ENCODE results near the gene PLA2G4B.
A peak's percentile ranks its signal among the peaks of the same experiment; 100 is the strongest.

The PLA2G4B gene, protein sequence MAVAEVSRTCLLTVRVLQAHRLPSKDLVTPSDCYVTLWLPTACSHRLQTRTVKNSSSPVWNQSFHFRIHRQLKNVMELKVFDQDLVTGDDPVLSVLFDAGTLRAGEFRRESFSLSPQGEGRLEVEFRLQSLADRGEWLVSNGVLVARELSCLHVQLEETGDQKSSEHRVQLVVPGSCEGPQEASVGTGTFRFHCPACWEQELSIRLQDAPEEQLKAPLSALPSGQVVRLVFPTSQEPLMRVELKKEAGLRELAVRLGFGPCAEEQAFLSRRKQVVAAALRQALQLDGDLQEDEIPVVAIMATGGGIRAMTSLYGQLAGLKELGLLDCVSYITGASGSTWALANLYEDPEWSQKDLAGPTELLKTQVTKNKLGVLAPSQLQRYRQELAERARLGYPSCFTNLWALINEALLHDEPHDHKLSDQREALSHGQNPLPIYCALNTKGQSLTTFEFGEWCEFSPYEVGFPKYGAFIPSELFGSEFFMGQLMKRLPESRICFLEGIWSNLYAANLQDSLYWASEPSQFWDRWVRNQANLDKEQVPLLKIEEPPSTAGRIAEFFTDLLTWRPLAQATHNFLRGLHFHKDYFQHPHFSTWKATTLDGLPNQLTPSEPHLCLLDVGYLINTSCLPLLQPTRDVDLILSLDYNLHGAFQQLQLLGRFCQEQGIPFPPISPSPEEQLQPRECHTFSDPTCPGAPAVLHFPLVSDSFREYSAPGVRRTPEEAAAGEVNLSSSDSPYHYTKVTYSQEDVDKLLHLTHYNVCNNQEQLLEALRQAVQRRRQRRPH

DNA sequence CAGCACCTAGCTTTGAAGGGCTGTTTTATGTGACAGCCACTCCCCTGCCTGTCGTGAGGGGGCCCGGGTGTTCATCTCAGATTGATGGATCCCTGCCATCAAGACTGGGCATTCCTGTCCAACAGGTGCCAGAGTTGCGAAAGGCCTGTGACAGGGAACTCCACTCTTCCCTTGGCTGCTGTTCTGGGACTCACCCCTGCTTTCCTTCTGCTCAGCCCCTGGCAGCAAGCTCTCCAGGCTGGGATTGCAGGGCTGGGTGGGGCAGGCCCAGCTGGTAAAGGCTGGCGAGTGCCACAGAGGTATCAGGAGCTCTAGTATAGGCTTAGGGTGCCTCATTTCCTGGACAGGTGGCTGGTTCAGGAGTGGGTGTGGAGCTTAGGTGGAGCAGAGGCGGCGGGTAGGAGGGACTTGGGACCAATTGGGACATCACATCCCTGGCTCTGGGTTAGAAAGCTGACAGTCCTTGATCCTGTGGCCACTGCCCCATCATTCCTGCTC lies at the start of gene PLA2G4B:
PLA2G4B (plus strand) TSS at position 448 of the 498 bp plus-strand sequence. CDS start 67 bp downstream, outside the sequence.
- DNase-seq (ENCODE audit: low spot score) = no peak

GRCh38 chr15:41789236-41789635 lies 49.4 kb upstream of the PLA2G4B start:
- DNase-seq (ENCODE audit: low spot score) = no peak

DNA sequence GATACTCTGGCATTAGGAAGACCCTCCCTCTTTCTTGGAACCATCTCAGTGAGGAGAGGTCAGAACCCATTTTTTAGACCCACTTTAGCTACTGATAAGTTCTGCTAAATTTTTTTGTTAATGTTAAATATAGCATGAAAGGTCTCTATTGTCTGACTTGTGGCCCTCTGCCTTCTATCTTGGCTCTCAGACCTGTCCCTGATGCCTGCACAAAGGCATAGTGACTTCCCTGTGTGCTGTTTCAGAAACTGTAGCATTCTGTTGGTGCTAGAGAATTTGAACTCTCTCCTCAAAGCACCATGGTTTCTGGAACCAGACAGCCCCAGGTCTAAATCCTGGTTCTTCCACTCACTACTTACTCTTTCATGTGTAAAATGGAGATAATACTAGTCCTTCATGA lies 49.0 kb upstream of the PLA2G4B start:
- no peak for DNase-seq (ENCODE audit: low spot score)

- no peak for DNase-seq (ENCODE audit: low spot score)
These were observed 48.5 kb upstream of the PLA2G4B start for GRCh38 chr15:41790169-41790568.

DNA sequence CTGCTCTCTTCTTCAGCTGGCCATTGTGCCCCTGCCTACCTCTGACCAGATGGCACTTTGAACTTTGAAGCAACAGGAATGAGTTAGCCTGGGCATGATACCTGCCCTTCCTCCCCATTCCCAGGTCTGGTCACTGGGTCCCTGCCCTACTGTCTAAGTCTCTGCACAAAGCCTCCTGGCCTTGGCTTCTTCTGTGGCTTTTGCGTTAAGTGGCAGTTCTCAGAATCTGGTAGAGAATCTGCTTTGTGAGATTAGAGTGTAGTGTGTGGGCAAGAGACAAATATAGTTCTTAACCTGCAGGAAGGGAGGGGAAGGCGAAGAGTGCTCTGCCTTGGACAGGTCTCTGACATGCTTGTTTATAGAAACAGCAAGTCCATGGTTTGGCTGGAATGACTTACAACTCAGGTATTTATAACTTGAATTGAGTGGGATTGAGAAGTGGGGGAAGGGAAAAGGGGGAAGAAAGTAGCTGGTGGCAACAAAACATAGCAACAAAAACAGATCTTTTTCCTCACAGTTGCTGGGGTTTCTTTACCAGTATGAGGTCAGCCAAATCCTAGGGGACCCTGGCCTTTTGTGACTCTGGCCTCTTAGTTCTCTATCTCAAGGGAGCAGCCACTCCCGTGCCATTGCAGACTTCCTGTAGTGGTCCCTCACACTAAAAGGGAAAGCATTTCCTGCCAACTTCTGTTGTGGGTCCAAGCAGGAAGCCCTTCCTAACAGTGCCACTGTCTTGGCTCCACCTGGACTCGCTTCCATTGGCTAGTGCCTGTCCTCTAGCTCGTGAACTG lies 47.7 kb upstream of the PLA2G4B start:
- peak; percentile 51 for DNase-seq (ENCODE audit: low spot score)

DNA sequence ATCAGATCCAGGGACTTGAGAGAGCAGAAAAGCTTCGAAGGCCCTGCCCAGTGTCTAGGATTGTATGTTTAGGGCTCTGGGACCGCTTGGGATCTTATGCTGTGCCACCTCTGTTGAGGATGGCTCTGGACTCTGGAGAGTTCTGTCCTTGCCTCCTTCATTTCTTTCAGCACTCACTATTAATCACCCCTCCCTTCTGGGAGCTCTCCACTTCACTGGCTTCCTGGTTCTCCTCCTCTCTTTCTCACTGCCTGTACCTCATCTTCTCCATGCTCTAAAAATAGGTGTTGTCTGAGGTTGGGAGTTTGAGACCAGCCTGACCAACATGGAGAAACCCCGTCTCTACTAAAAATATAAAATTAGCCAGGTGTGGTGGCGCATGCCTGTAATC lies 47.1 kb upstream of the PLA2G4B start:
- no peak for DNase-seq (ENCODE audit: low spot score)

GRCh38 chr15:41792000-41792637 lies 46.5 kb upstream of the PLA2G4B start:
- DNase-seq (ENCODE audit: low spot score) = no peak

DNA sequence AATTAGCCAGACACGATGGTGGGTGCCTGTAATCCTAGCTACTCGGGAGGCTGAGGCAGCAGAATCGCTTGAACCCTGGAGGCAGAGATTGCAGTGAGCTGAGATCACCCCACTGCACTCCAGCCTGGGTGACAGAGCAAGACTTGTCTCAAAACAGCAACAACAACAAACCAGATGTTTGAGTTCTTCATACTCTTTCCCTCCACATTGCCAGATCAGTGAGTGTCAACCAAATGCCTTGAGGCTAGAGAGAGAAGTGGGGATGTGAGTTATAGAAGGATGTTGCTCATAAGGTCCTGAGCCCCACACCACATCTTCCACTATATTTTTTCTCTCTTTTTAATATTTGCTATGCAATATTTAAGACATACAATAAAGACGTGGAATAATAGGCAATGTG lies 44.6 kb upstream of the PLA2G4B start:
- DNase-seq (ENCODE audit: low spot score) = peak; percentile 51

DNA sequence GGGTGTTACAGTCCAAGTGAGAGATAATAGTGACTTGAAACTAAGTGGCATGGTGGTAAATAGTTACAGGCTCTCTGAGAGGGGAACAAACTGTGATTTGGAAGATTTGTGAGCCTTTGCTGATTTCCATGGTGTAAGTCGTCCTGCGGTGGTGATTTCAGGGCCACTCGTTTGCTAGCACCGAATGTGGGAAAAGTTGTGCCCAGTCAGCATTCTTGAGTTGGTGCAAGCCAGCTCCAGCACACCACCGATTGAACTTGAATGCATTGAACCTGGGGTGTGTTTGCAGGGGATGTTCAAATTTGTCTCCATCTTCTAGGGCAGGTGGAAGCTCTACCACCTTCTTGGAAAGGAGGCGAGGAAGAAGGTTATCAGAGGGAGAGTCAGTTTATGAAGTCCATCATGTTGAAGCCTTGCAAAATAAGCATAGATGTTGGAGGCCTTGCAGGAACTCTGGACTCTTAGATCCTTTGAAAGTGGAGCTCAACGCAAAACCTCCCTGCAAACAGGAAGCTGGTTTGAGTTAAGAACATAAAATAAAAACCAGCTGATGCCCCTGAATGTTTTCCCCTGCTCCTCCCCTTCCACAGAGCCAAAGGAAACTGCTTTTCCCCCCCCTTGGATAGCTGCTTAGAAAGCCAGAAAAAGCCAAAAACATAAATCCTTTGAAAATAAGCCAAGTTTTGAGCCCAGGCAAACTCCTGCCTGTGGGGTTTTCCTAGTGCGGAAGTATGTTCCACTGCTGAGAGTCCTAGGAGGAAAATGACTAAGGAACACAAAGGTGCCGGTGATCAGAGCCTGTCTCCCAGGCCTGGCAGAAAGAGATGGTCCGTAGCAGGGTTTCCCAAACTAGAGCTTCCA lies 42.4 kb upstream of the PLA2G4B start:
- DNase-seq (ENCODE audit: low spot score) = peak; percentile 71

DNA sequence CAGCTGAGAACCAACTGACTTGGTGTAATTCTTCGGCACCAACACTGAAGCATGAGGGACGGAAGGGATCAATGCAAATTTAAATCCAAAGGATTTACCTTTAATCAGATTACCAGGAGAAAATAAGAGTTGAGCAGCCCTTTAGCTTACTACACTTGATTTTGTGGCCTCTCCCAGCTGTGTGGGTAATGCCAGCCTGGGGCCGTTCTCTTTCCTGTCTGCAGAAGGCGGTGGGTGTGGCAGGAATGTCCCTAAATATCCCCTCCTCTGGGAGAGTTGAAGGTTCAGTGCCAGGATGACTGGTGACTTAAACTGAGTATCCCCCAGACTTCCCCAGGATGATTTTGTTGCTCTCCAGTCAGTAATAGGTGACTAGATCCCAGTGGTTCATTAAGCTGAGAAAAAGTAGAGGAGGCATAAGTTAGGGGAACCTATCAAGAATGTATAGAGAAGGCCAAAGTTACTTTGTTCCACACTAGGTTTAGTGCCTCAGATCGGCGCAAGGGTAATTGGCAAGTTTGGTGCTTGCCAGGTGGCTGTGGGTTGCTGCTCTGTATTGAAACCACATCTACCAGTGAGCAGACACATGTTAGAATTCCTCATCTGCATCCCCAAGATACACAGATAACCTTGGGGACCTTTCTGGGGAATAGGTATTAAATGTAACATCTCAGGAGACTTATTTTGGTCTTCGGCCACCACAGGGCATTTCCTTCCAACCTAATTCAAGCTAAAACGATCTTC lies 41.3 kb upstream of the PLA2G4B start:
- no peak for DNase-seq (ENCODE audit: low spot score)

DNA sequence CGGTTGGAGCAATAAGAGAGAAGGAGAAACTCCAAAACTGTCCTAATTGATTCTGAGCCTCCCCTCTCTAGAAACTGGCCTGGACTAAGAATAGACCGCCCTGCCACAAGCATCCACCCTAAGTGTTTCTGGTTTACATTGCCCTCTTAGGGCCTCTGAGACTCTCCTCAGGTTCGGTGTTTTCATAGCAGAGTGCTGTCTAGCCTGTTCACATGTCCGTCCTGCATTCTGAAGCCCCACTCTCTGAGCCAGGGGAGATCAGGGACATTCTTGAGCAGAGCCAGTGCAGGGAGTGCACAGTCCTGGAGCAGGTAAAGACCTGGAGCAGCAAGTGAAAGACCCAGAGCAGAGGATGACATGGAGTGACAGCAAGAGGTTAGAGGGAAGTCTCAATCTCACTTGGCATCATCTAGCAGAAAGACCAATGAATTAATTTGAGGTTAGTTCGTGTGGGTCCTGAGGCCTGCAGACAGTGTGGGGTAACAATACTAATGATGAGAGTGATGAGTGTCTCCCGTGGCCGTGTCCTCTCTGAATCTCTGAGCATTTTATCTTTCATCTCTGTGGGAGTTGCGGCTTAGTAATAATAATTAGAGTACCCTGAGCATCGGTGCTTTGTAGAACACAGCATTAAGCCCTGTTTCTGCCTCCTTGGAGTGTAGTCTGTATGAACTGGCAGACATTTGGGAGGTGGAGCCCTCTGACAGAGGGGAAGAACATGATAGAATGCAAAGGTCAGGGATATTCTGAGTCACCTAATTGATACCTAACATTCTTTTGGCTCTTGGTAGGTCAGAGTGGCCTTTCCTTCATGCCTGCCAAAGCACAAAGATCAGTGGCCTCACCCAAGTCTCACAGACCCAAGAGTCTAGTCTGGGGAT lies 39.8 kb upstream of the PLA2G4B start:
- DNase-seq (ENCODE audit: low spot score) = peak; percentile 37

DNA sequence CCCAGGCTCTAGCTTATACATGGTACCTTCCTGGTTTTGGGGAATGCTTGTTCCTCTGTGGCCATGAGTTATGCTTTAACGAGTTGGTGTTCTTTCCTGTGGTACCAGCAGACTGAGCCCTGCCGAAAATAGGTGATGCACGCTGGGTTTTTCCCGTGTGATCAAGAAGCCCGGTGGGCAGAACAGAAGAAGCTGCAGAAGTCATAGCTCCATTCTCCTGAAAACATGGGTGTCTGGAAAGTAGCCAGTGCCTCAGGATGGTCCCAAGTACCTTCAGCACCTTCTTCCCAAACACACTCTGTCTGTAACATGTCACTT lies 39.2 kb upstream of the PLA2G4B start:
- no peak for DNase-seq (ENCODE audit: low spot score)

- no peak for DNase-seq (ENCODE audit: low spot score)
These were observed 37.5 kb upstream of the PLA2G4B start for GRCh38 chr15:41801185-41801584.

DNA sequence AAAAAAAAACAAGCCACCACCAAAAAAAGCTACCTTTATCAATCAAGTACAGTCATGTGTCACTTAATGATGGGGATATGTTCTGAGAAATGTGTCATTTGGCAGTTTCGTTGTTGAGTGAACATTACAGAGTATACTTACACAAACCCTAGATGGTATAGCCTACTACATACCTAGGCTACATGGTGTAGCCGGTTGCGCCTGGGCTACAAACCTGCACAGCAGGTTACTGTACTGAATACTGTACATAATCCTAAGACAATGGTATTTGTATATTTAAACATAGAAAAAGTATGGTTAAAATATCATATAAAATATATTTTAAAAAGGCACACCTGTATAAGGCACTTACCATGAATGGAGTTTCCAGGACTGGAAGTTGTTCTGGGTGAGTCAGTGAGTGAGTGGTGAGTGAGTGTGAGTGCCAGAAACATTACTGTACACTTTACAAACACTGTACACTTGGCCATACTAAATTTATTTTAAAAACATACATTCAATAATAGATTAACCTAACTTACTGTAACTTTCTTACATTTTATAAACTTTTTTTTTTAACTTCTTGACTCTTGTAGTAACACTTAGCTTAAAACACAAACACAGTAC lies 36.7 kb upstream of the PLA2G4B start:
- DNase-seq (ENCODE audit: low spot score) = no peak

DNA sequence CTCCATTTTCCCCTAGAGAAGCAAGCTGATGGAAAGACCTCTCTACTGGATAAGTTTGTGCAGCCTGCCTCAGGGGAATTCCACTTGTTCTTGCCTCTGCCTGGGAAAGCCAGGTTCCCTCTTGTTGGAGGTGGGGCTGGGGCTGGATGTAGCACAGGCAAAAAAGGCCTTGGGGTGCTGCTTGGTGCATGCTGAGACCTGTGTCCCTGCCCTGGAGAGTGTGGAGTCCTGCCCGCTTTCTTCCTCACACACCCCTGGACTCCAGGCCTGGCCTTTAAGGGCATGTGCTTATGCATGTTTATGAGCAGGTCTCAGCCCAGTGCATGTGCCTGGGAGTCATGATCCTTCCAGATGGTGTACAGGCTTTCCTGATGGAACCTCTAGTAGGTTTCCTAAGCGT lies 34.3 kb upstream of the PLA2G4B start:
- no peak for DNase-seq (ENCODE audit: low spot score)

GRCh38 chr15:41804916-41805666 lies 33.6 kb upstream of the PLA2G4B start:
- no peak for DNase-seq (ENCODE audit: low spot score)

DNA sequence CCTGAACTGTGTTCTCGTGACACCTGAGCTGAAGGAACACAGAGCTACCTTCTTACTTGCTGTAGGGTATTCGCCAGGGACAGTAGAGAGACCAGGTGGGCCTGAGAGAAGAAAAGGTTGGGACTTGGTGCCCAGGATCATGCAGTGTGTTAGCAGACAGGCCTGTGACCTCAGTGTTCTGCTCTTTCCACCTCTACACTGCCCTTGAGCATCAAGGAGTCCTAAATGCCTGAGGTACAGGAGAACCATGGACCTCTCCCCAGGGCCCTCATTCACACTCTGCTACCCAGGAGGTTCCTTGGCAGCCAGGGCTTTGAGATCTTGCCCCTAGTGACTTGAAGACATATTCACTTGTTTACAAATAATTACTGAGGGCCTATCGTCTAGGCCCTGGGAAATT lies 32.9 kb upstream of the PLA2G4B start:
- DNase-seq (ENCODE audit: low spot score) = no peak

All from AG20443 (cell line).